Uterus (tissue), 4 donors: ENCODE data around the gene DBNDD1. TPM values are rescaled to one million over a fixed set of nuclear protein-coding genes. Genes with fewer than 3 reads are reported as not detected.

ENCODE experiments used
- DNase-seq, 2 donors: peaks; one replicate each; pipeline ENCODE4 v3.0.0-alpha.2; 2019 to 2020
- H3K27ac ChIP-seq, 2 donors: fragments of 200-600 bp; sonication (generic); 1 replicate in 1 of 2; 2 replicates in 1 of 2; pipeline ENCODE4 v1.5.1; 2016 to 2018
- H3K27me3 ChIP-seq, 2 donors: fragments of 200-600 bp; sonication (generic); one replicate each; pipeline ENCODE4 v1.5.1; 2018 to 2019; ENCODE audit warnings: control low read depth in 1 of 2
- H3K36me3 ChIP-seq, 2 donors: fragments of 200-600 bp; sonication (generic); one replicate each; pipeline ENCODE4 v1.5.1; 2019; ENCODE audit warnings: control low read depth in 1 of 2
- H3K4me1 ChIP-seq, 2 donors: fragments of 200-600 bp; sonication (generic); one replicate each; pipeline ENCODE4 v1.5.1; 2018 to 2019; ENCODE audit warnings: control low read depth in 1 of 2
- H3K4me3 ChIP-seq, 2 donors: fragments of 200-600 bp; sonication (generic); 1 replicate in 1 of 2; 2 replicates in 1 of 2; pipeline ENCODE4 v1.5.1; 2018 to 2019; ENCODE audit warnings: mild to moderate bottlenecking in 1 of 2
- H3K9me3 ChIP-seq, 2 donors: fragments of 200-600 bp; sonication (generic); one replicate each; pipeline ENCODE4 v1.5.1; 2019; ENCODE audit warnings: control low read depth in 1 of 2
- CTCF ChIP-seq, 4 experiments: fragments of 200-600 bp in 2 of 4; fragments of 450-650 bp in 2 of 4; sonication (generic) in 2 of 4; IDR thresholded peaks; one replicate each; pipeline ENCODE4 v1.5.1; 2016 to 2019; ENCODE audit warnings: antibody characterized with exemption in 4 of 4, mild to moderate bottlenecking in 2 of 4, moderate library complexity in 1 of 4
- POLR2A ChIP-seq, 2 donors: fragments of 450-650 bp; IDR thresholded peaks; one replicate each; pipeline ENCODE4 v1.6.1; 2016; ENCODE audit warnings: antibody characterized with exemption in 2 of 2, mild to moderate bottlenecking in 1 of 2, moderate library complexity in 1 of 2
- intact Hi-C: fragments of 100-400 bp; cut with DNase I; formaldehyde crosslinking; loops from one replicate; pipeline ENCODE4 v1.15.1; 2023; ENCODE audit warnings: low total_unique reads
- total RNA-seq, 4 donors: library from RNA; depleted of rRNA in 3 of 4; stranded (reverse); fragments of >200 nt in 3 of 4; gene quantifications; one replicate each; pipeline versions ENCODE4 v1.1.0 to v1.2.4, GENCODE V29; 2014 to 2023
- donor health status: DM: yes; HTN: yes; CAD: no.

DBNDD1 gene
- total RNA-seq, 4 donors from 2014 or later: 1.0 to 4.2 TPM; not detected in 2

GRCh38 chr16:89966756-89967155 lies 52.5 kb downstream of the DBNDD1 start:
- peaks cover 0 to 3% of the 10 kb centered on the region in 2 donors for H3K4me1 ChIP-seq
- H3K4me3 ChIP-seq: no peak overlapping the region
- no peaks in the 10 kb centered on the region for H3K27me3 ChIP-seq
- no peak for DNase-seq
- TF ChIP-seq POLR2A (IDR thresholded peaks at IDR 0.05) (no peak), CTCF (IDR thresholded peaks at IDR 0.05) (no peak)
- no peaks in the 10 kb centered on the region for H3K36me3 ChIP-seq
- H3K27ac ChIP-seq: no peak overlapping the region
- intact Hi-C loops: no loop called here
- H3K9me3 ChIP-seq: no peaks in the 10 kb centered on the region

GRCh38 chr16:89965447-89966225 lies 53.6 kb downstream of the DBNDD1 start:
- H3K36me3 ChIP-seq: no peaks in the 10 kb centered on the region
- no peak overlapping the region for H3K4me3 ChIP-seq
- H3K27me3 ChIP-seq: no peaks in the 10 kb centered on the region
- intact Hi-C loops: no loop called here
- H3K4me1 ChIP-seq: no peaks in the 10 kb centered on the region
- no peak for DNase-seq
- H3K27ac ChIP-seq: no peak overlapping the region
- TF ChIP-seq CTCF (IDR thresholded peaks at IDR 0.05): no peak
- no peaks in the 10 kb centered on the region for H3K9me3 ChIP-seq

GRCh38 chr16:89964201-89964600 lies 55.1 kb downstream of the DBNDD1 start:
- DNase-seq: no peak
- TF ChIP-seq POLR2A (IDR thresholded peaks at IDR 0.05) (no peak), CTCF (IDR thresholded peaks at IDR 0.05) (no peak)
- H3K27ac ChIP-seq: no peak overlapping the region
- no peaks in the 10 kb centered on the region for H3K4me1 ChIP-seq
- H3K36me3 ChIP-seq: no peaks in the 10 kb centered on the region
- H3K27me3 ChIP-seq: no peaks in the 10 kb centered on the region
- H3K9me3 ChIP-seq: no peaks in the 10 kb centered on the region
- no peak overlapping the region for H3K4me3 ChIP-seq
- intact Hi-C loops: no loop called here

- H3K4me3 ChIP-seq: no peak overlapping the region
- no peak overlapping the region for H3K27ac ChIP-seq
- no peaks in the 10 kb centered on the region for H3K4me1 ChIP-seq
- no peaks in the 10 kb centered on the region for H3K9me3 ChIP-seq
- DNase-seq: no peak
- TF ChIP-seq POLR2A (IDR thresholded peaks at IDR 0.05): no peak
- TF ChIP-seq CTCF (IDR thresholded peaks at IDR 0.05): no peak
- no peaks in the 10 kb centered on the region for H3K27me3 ChIP-seq
- intact Hi-C loops: no loop called here
- H3K36me3 ChIP-seq: no peaks in the 10 kb centered on the region
These were observed 56.3 kb downstream of the DBNDD1 start for GRCh38 chr16:89962754-89963498.

GRCh38 chr16:89961920-89962319 lies 57.3 kb downstream of the DBNDD1 start:
- TF ChIP-seq POLR2A (IDR thresholded peaks at IDR 0.05): no peak
- Histone ChIP-seq H3K27me3 (no peaks in the 10 kb centered on the region), H3K27ac (no peak overlapping the region), H3K36me3 (no peaks in the 10 kb centered on the region), H3K4me3 (no peak overlapping the region), H3K9me3 (no peaks in the 10 kb centered on the region), H3K4me1 (no peaks in the 10 kb centered on the region)
- DNase-seq: no peak
- intact Hi-C loops: no loop called here
